LNCaP clone FGC (cell line): ENCODE measurements around the gene ALAS1.

Experiments used
- DNase-seq: peaks from one replicate; pipeline ENCODE4 v3.0.0-alpha.2; 2011; ENCODE audit warnings: low read depth
- H3K4me3 ChIP-seq: 2 replicates; pipeline ENCODE4 v1.5.1; 2011; ENCODE audit warnings: mild to moderate bottlenecking, low read depth, low read length, control low read depth
- TF ChIP-seq, protein P1 (sequence below): IDR thresholded peaks from 2 replicates; pipeline ENCODE4 v1.5.1; 2012; ENCODE audit warnings: mild to moderate bottlenecking; ENCODE audit not compliant: control insufficient read depth, insufficient read depth; ENCODE audit errors: extremely low read depth

The ALAS1 gene

DNA sequence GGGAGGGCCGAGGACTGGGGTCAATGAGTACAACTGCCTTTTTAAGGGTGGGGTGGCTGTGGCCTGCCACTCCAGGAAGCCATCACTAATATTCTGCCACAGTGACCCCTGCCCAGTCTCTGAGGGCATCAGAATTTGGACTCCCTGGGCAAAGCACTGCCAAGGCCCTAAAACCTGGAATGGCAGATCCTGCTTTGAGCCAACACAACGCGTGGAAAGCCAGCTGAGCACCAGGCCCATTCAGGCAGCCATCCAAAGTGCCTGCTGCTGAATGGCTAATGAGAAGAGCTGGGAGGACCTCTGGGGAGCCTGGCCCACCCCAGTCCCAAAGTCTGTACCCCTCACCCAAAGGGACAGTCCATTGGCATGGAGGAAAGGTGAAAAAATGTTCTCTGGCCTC lies 36.0 kb downstream of the ALAS1 start:
- TF ChIP-seq, protein P1, sequence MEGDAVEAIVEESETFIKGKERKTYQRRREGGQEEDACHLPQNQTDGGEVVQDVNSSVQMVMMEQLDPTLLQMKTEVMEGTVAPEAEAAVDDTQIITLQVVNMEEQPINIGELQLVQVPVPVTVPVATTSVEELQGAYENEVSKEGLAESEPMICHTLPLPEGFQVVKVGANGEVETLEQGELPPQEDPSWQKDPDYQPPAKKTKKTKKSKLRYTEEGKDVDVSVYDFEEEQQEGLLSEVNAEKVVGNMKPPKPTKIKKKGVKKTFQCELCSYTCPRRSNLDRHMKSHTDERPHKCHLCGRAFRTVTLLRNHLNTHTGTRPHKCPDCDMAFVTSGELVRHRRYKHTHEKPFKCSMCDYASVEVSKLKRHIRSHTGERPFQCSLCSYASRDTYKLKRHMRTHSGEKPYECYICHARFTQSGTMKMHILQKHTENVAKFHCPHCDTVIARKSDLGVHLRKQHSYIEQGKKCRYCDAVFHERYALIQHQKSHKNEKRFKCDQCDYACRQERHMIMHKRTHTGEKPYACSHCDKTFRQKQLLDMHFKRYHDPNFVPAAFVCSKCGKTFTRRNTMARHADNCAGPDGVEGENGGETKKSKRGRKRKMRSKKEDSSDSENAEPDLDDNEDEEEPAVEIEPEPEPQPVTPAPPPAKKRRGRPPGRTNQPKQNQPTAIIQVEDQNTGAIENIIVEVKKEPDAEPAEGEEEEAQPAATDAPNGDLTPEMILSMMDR, result no peak
- no peak for DNase-seq
- no peak overlapping the region for H3K4me3 ChIP-seq

DNA sequence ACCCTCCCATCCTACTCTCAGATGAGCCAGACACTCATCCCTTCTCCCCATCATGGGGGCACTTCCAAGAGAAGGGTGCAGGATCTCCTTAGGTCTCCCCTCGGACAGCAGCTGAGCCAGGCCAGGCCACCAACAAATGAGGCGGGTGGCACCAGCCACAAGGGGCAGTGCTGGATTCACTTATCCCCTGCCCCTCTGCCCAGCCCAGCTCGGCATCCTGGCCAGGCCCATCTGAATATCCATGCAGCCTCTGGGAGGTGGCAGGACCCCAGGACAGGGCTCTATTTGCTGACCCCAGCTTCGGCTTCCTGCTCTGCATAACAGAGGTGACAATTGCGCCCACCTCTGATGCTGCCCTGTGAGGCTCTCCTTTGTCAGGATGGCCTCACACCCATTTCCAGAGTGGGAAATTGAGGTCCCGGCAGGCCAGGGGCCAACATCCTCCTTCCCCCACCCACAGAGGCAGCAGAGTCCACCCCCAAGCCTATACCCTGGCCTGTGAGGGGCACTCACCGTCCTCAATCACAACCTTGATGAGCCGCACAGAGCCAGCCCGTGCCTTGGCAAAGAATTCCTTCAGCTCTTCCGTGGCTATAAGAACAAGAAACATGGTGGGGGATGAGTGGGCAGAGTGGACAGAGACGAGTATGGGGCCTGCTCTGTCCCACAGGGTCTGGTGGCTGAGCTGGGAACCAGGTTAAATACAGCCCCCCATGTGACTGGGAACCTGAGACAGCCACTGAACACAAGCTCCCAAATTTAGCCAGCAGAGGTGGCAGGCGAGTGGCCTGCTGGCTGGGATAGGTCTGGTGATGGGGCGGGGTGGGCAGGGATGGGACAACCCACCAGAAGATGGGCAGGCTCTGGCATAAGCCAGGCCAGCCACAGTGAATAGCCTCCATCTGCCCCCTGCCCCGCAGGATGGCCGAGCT lies 36.8 kb downstream of the ALAS1 start:
- TF ChIP-seq, protein P1, result no peak
- no peak for DNase-seq
- no peak overlapping the region for H3K4me3 ChIP-seq

DNA sequence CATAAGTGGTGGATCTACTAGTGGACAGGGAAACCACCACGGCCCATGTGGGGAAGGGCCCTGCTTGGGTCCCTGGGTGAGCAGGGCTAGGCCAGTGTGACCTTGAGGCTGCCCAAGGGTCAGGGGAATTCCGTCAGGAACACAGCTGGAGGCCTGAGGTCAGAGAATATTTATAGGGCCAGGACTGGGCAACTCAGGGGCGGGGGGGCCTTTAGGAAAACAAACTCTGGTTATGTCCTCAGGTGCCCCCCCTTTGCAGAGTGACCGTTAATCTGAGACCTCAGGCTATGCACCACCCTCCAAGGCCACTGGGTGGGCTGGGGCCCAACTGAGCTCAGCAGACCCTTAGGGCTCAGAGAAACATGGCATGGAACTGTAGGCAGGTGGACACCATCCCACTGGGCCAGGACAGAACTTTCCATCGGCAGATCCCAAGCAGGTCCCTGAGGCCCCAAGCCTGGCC lies 38.5 kb downstream of the ALAS1 start:
- no peak for DNase-seq
- no peak overlapping the region for H3K4me3 ChIP-seq
- TF ChIP-seq, protein P1, result no peak

DNA sequence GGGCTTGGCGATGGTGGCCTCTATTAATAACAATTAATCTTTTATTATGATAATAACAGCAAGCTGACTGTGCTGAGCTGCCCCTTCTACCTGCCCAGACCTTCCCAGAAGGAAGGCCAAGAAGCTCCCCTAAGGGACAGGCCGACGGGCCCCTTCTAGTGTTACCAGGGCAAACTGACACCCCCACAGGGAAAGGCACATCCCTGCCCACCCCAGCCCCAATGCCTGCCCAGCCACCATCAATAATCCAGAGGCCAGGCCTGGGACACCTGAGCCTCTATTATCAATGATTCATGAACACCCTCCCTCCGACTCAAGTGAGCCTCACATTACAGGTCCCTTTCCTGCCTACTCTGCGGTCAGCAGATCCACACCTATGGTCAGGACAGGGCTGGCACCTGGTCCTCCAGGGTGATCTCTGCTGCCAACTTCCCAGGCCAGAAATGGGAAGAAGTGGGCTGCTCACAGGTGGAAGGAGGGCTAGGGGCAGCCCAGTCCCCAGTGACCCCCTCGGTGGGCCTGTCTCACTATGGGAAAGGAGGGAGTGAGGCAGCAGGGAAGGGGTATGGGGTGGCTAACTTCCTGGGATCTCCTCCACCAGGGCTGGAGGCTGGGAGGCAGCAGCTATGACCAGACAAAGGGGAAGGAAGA lies 39.2 kb downstream of the ALAS1 start:
- DNase-seq, result no peak
- TF ChIP-seq, protein P1, result no peak
- peak overlapping the region; percentile 23 for H3K4me3 ChIP-seq

- TF ChIP-seq, protein P1, result no peak
- DNase-seq, result peak; percentile 68
- H3K4me3 ChIP-seq, result peak overlapping the region; percentile 91
Measured at GRCh38 chr3:52237657-52238172, 39.8 kb downstream of the ALAS1 start.

DNA sequence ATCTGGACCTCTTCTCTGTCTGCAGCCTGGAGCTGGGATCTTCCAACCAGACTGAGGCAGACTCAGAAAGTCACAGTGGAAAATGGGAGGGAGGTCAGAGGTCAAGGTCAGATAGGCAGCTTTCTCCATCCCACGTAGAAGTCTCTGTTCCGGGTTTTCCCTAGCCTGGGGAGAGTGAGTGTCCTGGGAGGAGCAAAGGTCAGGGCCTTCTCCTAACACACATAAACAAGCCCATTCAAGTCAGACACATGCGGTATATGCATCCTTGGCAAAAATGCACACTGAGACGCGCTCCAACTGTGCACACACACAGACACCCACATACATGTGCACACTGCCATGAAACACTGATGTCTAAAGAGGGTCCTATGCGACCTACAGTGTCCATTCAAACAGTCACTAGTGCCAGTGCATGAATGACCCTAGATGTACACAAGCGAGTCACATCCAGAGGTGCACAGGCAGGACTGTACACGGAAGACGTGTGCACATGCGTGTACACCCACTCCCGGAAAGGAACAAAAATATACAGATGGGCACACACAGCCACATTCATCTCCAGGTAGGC lies 40.3 kb downstream of the ALAS1 start:
- TF ChIP-seq, protein P1, result no peak
- H3K4me3 ChIP-seq, result peak overlapping the region; percentile 91
- no peak for DNase-seq
